ENCODE measurements around the gene ISCA1.

The ISCA1 gene

GRCh38 chr9:86286278-86286677 is 3.9 kb upstream of the ISCA1 start:
- TF ChIP-seq CTCF (IDR thresholded peaks at IDR 0.05; ENCODE audit: borderline replicate concordance, insufficient read depth, low read depth, low read length): no peak
- H3K4me3 ChIP-seq (ENCODE audit: low read depth, low read length): no peak overlapping the region

- TF ChIP-seq CTCF (IDR thresholded peaks at IDR 0.05; ENCODE audit: borderline replicate concordance, insufficient read depth, low read depth, low read length): no peak
- no peak overlapping the region for H3K4me3 ChIP-seq (ENCODE audit: low read depth, low read length)
Measured at GRCh38 chr9:86285261-86285660, 2.9 kb upstream of the ISCA1 start.

- TF ChIP-seq CTCF (IDR thresholded peaks at IDR 0.05; ENCODE audit: borderline replicate concordance, insufficient read depth, low read depth, low read length): no peak
- H3K4me3 ChIP-seq (ENCODE audit: low read depth, low read length): peak overlapping the region; percentile 89
Measured at GRCh38 chr9:86282979-86283535, 719 bp upstream of the ISCA1 start.

- H3K4me3 ChIP-seq (ENCODE audit: low read depth, low read length): peak overlapping the region; percentile 89
- no peak for TF ChIP-seq CTCF (IDR thresholded peaks at IDR 0.05; ENCODE audit: borderline replicate concordance, insufficient read depth, low read depth, low read length)
Measured at GRCh38 chr9:86281593-86282076, 703 bp downstream of the ISCA1 start.

- TF ChIP-seq CTCF (IDR thresholded peaks at IDR 0.05; ENCODE audit: borderline replicate concordance, insufficient read depth, low read depth, low read length): no peak
- no peak overlapping the region for H3K4me3 ChIP-seq (ENCODE audit: low read depth, low read length)
Measured at GRCh38 chr9:86280580-86280979, 1.8 kb downstream of the ISCA1 start.

GRCh38 chr9:86279839-86280238 is 2.5 kb downstream of the ISCA1 start:
- no peak overlapping the region for H3K4me3 ChIP-seq (ENCODE audit: low read depth, low read length)

More at GRCh38 chr9:86279839-86280238, 2.5 kb downstream of the ISCA1 start:
- TF ChIP-seq CTCF (IDR thresholded peaks at IDR 0.05; ENCODE audit: borderline replicate concordance, insufficient read depth, low read depth, low read length): no peak

All from GM12875 (cell line).